Occipital lobe (tissue), 2 donors: ENCODE results near the gene HDLBP. TPM values are rescaled to one million over a fixed set of nuclear protein-coding genes. Genes with fewer than 3 reads are reported as not detected.

Experiments used
- DNase-seq: peaks from one replicate; lab custom pipeline; 2025; lab: John Stamatoyannopoulos, UW
- total RNA-seq: library from RNA; depleted of rRNA; stranded (reverse); fragments of >200 nt; gene quantifications from one replicate; pipeline ENCODE4 v1.2.3, GENCODE V29; 2014

The HDLBP gene
- total RNA-seq, 1 donor from 2014 or later: 138 TPM

GRCh38 chr2:241216211-241216761 lies 99.2 kb downstream of the HDLBP start:
- no peak for DNase-seq

DNA sequence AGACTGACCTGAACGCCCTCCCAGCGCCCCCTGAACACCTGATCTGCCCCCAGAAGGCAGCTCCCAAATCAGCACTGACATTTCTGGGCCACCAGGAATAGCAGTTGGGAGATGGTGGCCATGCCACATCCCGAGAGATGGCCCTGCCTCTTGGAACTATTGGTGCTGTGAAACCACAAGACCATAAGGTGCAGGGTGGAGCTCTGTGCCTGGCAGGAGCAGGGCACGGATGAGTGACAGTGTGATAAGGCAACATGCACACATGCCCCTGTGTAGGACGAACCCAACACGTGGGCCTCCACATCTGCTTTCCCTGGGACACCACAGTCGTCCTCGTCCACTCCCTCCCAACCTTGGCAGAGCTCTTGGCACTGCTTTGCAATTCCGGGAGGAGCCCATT lies 100.1 kb downstream of the HDLBP start:
- DNase-seq: no peak

DNA sequence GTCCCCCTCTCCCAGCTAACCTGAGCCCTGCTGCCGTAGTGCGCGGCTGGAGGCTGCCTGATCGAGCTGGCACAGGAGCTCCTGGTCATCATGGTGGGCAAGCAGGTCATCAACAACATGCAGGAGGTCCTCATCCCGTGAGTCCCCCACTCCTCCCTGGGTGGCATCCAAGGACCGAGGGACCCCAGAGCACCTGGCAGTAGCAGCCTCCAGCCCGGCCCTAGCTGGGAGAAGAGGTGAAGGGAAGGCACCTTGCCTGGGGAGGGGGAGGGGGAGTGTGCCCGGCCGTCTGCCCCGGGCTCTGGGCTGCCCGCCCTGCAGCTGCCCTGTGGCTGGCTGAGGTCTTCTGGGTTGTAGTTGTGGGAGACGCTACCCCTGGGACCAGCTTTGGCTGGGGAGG lies 100.7 kb downstream of the HDLBP start:
- DNase-seq: no peak

GRCh38 chr2:241214209-241214608 lies 101.3 kb downstream of the HDLBP start:
- DNase-seq: no peak

GRCh38 chr2:241213567-241213966 lies 101.9 kb downstream of the HDLBP start:
- DNase-seq: no peak

DNA sequence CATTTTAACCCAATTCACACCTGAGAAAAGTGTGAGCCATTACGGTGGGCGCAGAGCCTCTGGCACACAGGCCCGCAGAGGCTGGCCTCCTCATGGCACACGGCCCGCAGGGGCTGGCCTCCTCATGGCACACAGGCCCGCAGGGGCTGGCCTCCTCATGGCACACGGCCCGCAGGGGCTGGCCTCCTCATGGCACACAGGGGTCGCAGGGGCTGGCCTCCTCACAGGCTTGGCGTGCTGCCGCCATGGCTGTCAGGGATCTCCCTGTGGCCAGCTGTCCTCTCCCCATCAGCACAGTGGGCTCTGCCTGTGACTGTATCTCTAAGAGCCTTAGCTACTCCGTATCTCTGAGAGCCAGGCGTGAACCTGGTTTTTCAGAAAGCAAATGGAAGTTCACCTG lies 102.4 kb downstream of the HDLBP start:
- DNase-seq: no peak

GRCh38 chr2:241211276-241211675 lies 104.2 kb downstream of the HDLBP start:
- DNase-seq: no peak

DNA sequence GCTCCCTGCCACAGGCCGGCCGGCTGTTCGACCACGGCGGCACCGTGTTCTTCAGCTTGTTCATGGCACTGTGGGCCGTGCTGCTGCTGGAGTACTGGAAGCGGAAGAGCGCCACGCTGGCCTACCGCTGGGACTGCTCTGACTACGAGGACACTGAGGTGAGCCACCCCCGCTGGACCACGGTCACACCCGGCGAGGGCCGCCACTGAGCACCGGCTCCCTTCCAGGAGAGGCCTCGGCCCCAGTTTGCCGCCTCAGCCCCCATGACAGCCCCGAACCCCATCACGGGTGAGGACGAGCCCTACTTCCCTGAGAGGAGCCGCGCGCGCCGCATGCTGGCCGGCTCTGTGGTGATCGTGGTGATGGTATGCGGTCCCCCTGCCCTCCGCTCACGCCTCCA lies 106.2 kb downstream of the HDLBP start:
- DNase-seq: no peak

DNA sequence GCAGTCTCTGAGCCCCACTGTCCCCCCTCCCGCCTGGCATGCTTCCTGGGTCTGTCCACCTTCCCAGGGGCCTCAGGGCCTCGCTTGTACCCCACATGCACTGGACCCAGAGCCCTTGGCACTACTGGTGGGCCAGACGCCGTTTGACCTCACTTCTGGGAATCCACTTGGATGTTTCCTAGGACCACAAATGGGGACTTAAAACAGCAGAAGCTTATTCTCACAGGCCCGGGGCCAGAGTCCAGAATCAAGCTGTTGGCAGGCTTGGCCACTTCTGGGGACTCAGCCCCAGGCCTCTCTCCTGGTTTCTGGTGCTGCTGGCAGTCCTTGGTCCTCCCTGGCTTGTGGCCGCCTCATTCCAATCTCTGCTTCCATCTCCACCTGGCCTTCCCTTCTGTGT lies 107.4 kb downstream of the HDLBP start:
- no peak for DNase-seq

- DNase-seq: no peak
Measured at GRCh38 chr2:241207641-241208040, 107.8 kb downstream of the HDLBP start.

DNA sequence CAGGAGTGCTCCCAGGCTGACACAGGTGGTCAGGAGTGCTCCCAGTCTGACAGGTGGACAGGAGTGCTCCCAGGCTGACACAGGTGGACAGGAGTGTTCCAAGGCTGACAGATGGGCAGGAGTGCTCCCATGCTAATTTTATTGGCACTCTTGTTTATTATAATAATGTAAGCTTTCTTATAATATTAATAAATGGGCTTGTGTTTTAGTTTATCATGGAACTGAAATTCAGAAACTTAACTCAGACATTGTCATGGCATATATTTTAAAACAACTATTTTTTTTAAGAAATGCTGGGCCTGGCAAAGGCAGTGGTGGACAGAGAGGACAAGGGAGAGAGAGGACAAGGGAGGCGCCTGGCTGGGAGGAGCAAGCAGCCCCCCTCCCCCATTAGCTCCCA lies 108.3 kb downstream of the HDLBP start:
- DNase-seq: no peak

GRCh38 chr2:241205086-241205485 lies 110.4 kb downstream of the HDLBP start:
- DNase-seq: no peak

DNA sequence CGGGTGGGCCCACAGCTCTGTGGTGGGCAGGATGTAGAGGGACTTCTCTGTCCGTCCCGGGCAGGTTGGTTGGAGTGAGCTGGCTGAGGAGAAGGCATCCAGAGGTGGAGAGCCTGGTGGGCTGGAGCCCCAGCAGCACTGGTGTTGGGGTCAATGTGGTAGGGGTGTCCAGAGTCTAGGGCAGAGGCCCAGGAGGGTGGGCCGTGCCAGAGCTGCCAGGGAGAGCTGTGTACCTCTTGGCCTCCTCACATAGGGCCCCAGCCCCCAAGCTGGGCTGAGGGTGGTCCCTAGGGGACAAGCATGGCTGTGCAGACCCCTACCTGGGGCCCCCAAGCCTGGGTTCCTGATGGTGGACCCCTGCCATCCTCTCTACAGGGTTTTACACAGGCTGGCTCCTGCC lies 111.0 kb downstream of the HDLBP start:
- no peak for DNase-seq

DNA sequence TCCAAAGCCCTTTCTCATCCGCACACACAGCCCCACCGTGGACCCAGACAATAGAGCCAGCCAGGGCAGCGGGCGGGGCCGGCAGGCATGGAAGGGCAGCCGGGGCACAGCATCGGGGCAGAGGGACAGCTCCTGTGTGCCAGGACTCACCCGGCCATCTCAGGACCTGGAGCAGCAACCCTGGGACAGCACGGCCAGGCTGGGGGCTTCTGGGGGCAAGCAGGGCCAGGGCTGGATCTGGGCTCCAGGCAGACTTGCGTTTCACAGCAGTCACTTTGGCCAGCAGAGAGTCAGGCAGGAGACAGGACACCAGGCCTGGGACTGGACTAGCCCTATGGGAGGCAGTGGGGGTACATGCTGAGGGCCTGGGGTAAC lies 111.5 kb downstream of the HDLBP start:
- DNase-seq: no peak

- no peak for DNase-seq
Measured at GRCh38 chr2:241203218-241204009, 112.1 kb downstream of the HDLBP start.

GRCh38 chr2:241202681-241203080 lies 112.8 kb downstream of the HDLBP start:
- DNase-seq: no peak

DNA sequence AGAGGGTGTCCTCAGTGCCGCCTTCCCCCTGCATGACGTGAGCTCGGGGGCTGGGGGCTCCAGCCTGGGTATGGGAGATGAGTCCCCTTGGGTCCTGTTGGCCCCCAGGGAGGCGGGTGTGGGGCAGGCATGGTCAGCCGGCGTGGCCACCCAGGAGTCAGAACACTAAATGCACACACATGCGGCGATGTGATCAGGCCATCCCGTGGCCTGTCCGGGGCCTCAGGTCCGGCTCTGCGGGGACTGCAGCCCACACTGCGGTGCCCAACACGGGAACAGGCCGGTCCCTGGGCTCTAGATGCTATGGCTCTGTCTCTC lies 113.2 kb downstream of the HDLBP start:
- no peak for DNase-seq

DNA sequence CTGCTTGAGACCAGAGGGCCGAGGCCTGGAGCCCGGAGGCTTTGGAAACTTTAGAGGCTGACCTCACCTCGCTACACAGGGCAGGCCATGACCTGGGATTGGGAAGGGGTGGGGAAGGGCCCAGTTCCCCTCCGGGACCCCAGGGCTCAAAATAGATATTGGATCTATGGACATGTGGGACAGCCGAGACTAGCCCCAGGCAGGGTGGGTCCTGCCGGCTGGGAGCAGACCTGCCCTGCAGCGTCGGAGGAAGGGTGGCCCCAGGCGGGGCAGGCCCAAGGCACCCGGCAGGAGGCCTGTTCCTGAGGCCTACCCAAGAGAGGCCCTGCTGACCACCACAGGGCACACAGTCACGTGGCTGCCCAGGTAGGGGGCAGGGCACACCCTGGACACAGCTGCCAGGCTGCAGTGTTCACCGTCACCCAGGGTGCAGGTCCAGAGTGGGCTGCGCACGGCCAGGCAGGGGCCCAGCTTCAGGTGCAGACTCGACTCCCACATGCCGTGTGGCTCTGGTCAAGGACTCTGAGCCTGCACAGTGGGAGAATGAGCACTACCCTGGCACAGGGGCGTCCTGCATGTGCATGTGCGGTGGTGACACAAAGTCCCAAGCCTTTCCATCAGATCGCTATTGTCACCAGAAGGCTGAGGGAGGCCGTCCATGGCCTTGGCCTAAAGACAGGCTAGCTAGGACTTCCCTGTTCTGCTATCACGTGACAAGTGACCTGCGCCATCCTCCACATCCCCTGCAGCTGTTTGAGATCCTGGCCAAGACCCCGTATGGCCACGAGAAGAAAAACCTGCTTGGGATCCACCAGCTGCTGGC lies 113.8 kb downstream of the HDLBP start:
- DNase-seq: no peak

DNA sequence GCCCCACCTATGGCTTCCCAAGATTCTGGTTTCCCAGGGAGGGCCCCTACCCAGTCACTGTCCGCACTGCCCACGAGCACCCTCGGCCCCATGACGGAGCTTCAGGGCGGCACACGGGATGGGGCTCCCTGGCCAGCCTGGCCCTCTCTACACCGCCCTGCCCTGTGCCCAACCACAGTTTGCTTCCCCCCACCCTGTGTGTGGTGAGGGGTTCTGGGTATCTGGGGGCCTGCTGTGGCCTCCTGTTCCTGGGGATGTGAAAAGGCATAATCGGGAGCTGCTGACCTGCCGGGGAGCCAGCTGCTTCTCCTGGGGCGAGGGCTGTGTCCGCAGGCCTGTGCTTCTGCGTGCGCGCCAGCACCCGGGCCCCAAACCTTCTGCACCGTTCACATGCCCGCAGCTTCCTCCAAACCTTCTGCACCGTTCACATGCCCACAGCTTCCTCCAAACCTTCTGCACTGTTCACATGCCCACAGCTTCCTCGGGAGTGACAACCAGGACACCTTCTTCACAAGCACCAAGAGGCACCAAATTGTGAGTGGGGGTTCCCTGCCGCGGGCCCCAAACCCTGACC lies 114.6 kb downstream of the HDLBP start:
- DNase-seq: no peak

DNA sequence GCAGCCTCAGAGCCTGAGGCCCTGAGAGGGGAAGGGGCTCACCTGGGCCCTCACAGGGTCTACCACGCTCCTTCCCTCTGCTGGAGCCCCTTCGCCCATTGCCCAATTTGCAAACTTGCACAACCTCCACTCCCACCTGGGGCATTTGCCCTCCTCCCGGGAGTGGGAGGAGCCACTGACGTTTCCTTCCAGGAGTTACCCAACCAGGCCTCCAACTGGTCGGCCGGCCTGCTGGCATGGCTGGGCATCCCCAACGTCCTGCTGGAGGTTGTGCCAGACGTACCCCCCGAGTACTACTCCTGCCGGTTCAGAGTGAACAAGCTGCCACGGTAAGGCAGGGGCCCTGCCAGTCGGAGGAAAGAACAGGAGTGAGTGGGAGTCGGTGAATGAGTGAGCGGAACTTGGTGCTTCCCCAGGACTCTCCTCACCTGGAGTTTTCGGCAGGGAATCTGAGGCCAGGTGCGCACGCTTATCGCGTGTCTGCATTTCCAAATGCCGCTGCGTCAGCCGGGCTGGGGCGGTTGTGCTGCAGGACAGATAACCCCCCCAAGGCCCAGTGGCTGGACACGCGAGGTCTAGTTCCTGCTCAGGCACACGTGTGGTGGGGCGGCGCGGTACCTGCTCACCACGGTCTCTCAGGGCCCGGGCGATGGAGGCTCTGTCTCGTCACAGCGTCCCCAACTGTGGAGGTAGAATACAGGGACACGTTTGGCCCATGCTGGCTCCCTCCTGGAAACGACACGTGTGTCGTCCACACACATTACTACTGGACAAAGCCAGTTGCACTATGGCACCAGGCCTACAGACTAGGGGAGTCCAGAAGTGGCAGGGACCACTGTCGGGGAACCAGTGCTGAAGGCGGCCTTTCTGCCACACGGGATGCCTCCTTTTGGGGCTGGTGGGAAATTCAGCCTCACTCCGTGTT lies 115.3 kb downstream of the HDLBP start:
- no peak for DNase-seq

DNA sequence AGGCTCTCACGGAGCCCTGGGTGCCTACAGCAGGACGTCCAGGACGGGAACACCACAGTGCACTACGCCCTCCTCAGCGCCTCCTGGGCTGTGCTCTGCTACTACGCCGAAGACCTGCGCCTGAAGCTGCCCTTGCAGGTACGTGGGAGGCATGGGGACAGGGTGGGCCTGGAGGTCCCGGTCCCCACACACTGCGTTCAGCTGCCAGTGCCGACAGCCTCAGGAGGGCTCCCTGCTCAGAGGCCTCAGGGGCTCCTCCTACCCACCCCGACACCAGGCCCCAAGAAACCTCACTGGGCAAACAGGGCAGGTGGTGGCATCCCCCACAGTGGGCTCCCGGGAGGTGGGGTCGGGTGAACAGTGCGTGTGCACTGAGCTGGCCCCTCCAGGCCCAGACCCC lies 116.2 kb downstream of the HDLBP start:
- DNase-seq: no peak
